Karpas-422 (cell line): ENCODE results near the gene ATG16L2. TPM values are rescaled to one million over a fixed set of nuclear protein-coding genes. Genes with fewer than 3 reads are reported as not detected.
"Not testable (repeated sequence)": the region's sequence is repeated elsewhere in the genome, so short reads cannot be mapped to it uniquely, and the experiment has no call there.

Experiments
- DNase-seq: peaks from one replicate; pipeline ENCODE4 v3.0.0-alpha.2; 2015
- H2AFZ ChIP-seq: fragments of 200-600 bp; sonication (generic); 2 replicates; pipeline ENCODE4 v1.6.1; 2014; ENCODE audit warnings: antibody characterized with exemption, low read length, mixed read lengths
- H3K27ac ChIP-seq: fragments of 200-600 bp; sonication (generic); 2 replicates; pipeline ENCODE4 v1.5.1; 2014; ENCODE audit warnings: mild to moderate bottlenecking, low read length, moderate library complexity
- H3K27me3 ChIP-seq: fragments of 200-600 bp; sonication (generic); 2 replicates; pipeline ENCODE4 v1.6.1; 2014; ENCODE audit warnings: low read length, mixed read lengths
- H3K36me3 ChIP-seq: fragments of 200-600 bp; sonication (generic); 2 replicates; pipeline ENCODE4 v1.6.1; 2014; ENCODE audit warnings: low read length, mixed read lengths; ENCODE audit not compliant: insufficient read depth
- H3K4me1 ChIP-seq: fragments of 200-600 bp; sonication (generic); 2 replicates; pipeline ENCODE4 v1.6.1; 2014; ENCODE audit warnings: mild to moderate bottlenecking, low read length, mixed read lengths
- H3K4me2 ChIP-seq: fragments of 200-600 bp; sonication (generic); 2 replicates; pipeline ENCODE4 v1.6.1; 2014; ENCODE audit warnings: low read length, low read depth, mild to moderate bottlenecking; ENCODE audit not compliant: poor library complexity, severe bottlenecking
- H3K4me3 ChIP-seq: fragments of 200-600 bp; sonication (generic); 2 replicates; pipeline ENCODE4 v1.5.1; 2014; ENCODE audit warnings: mild to moderate bottlenecking, antibody characterized with exemption, low read length, mixed read lengths
- H3K79me2 ChIP-seq: fragments of 200-600 bp; sonication (generic); 2 replicates; pipeline ENCODE4 v1.6.1; 2014; ENCODE audit warnings: mild to moderate bottlenecking, low read length, mixed read lengths
- H3K9ac ChIP-seq: fragments of 200-600 bp; sonication (generic); 2 replicates; pipeline ENCODE4 v1.6.0; 2014; ENCODE audit warnings: low read length
- H3K9me2 ChIP-seq: fragments of 200-600 bp; sonication (generic), shearing (Covaris generic); replicated peaks from 2 replicates; pipeline ENCODE4 v1.6.0; 2014; ENCODE audit warnings: mild to moderate bottlenecking, low read length, moderate library complexity; ENCODE audit not compliant: insufficient read depth
- H3K9me3 ChIP-seq: fragments of 300-700, 200-600 bp; sonication (generic); 2 replicates; pipeline ENCODE4 v1.6.1; 2014; ENCODE audit warnings: low read length, mixed read lengths
- H4K20me1 ChIP-seq: fragments of 200-600 bp; sonication (generic); 2 replicates; pipeline ENCODE4 v1.6.1; 2014; ENCODE audit warnings: mild to moderate bottlenecking, antibody characterized with exemption, low read length, low read depth; ENCODE audit not compliant: insufficient read depth
- total RNA-seq: library from RNA; depleted of rRNA; stranded (reverse); fragments of >200 nt; shearing (Covaris generic); gene quantifications from 2 replicates; pipeline ENCODE4 v1.2.3, GENCODE V29; 2014; ENCODE audit warnings: low replicate concordance

ATG16L2 gene
- total RNA-seq, 1 experiment from 2014 or later, result 14.8 TPM

DNA sequence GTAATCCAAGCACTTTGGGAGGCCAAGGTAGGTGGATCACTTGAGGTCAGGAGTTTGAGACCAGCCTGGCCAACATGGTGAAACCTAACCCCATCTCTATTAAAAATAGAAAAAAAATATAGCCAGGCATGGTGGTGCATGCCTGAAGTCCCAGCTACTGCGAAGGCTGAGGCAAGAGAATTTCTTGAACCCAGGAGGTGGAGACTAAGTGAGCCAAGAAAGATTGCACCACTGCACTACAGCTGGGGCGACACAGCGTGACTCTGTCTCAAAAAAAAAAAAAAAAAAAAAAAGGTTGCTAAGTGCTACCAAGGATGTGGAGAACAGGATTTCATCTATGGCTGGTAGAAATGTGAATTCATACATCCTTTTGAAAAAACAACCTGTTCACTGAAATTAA is 36.6 kb downstream of the ATG16L2 start:
- peaks cover 13% of the 10 kb centered on the region; the same call in 1 of the 2 replicates for H3K36me3 ChIP-seq
- H2AFZ ChIP-seq, result no peak overlapping the region
- no peaks in the 10 kb centered on the region for H4K20me1 ChIP-seq
- no peaks in the 10 kb centered on the region for H3K9me3 ChIP-seq
- H3K27me3 ChIP-seq, result no peaks in the 10 kb centered on the region
- H3K4me1 ChIP-seq, result no peaks in the 10 kb centered on the region
- H3K9me2 ChIP-seq, result no peaks in the 10 kb centered on the region
- H3K79me2 ChIP-seq, result peaks cover 11% of the 10 kb centered on the region; the same call in 1 of the 2 replicates
- no peak overlapping the region for H3K4me2 ChIP-seq
- no peak for DNase-seq
- H3K4me3 ChIP-seq, result no peak overlapping the region
- H3K9ac ChIP-seq, result no peak overlapping the region
- H3K27ac ChIP-seq, result no peak overlapping the region

- peaks cover 15% of the 10 kb centered on the region; the same call in 1 of the 2 replicates for H3K79me2 ChIP-seq
- no peaks in the 10 kb centered on the region for H3K9me3 ChIP-seq
- no peaks in the 10 kb centered on the region for H4K20me1 ChIP-seq
- no peak overlapping the region for H3K4me2 ChIP-seq
- no peak overlapping the region for H3K9ac ChIP-seq
- no peak for DNase-seq
- H3K27ac ChIP-seq, result no peak overlapping the region
- no peaks in the 10 kb centered on the region for H3K27me3 ChIP-seq
- H3K4me3 ChIP-seq, result no peak overlapping the region
- no peaks in the 10 kb centered on the region for H3K4me1 ChIP-seq
- no peaks in the 10 kb centered on the region for H3K9me2 ChIP-seq
- peaks cover 13% of the 10 kb centered on the region; the same call in 1 of the 2 replicates for H3K36me3 ChIP-seq
- H2AFZ ChIP-seq, result no peak overlapping the region
Observed at GRCh38 chr11:72851726-72852125, 37.5 kb downstream of the ATG16L2 start.

DNA sequence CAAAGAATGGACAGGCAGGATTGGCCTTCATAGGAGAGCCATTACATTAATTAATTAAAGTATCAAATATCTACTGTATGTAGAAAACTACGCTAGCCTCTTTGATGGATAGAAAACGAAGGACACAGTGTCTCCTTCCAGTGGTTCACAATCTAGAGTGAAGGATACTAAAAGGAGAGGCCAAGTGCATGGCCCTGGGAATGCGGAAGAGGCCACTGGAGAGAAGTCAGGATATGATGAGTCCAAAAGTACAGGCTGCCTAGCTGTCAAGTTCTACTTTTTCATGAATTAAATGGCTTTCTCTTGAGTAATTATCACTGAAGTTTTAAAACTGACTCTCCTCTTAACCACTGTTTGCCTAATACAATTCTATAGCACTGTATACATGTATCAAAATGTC is 41.9 kb downstream of the ATG16L2 start:
- no peak overlapping the region for H3K4me3 ChIP-seq
- H4K20me1 ChIP-seq, result no peaks in the 10 kb centered on the region
- no peak for DNase-seq
- H3K9me2 ChIP-seq, result no peaks in the 10 kb centered on the region
- H3K4me2 ChIP-seq, result no peak overlapping the region
- peaks cover 44% of the 10 kb centered on the region for H3K79me2 ChIP-seq
- H2AFZ ChIP-seq, result no peak overlapping the region
- H3K27me3 ChIP-seq, result no peaks in the 10 kb centered on the region
- H3K4me1 ChIP-seq, result no peaks in the 10 kb centered on the region
- no peaks in the 10 kb centered on the region for H3K9me3 ChIP-seq
- H3K9ac ChIP-seq, result no peak overlapping the region
- H3K27ac ChIP-seq, result no peak overlapping the region
- peaks cover 15% of the 10 kb centered on the region for H3K36me3 ChIP-seq

GRCh38 chr11:72856551-72857345 is 42.5 kb downstream of the ATG16L2 start:
- no peak overlapping the region for H3K4me2 ChIP-seq
- H3K9me2 ChIP-seq, result no peaks in the 10 kb centered on the region
- H3K4me1 ChIP-seq, result no peaks in the 10 kb centered on the region
- H3K36me3 ChIP-seq, result peaks cover 16% of the 10 kb centered on the region
- H3K79me2 ChIP-seq, result peaks cover 48% of the 10 kb centered on the region
- no peaks in the 10 kb centered on the region for H4K20me1 ChIP-seq
- no peak overlapping the region for H2AFZ ChIP-seq
- no peak overlapping the region for H3K9ac ChIP-seq
- H3K4me3 ChIP-seq, result no peak overlapping the region
- no peak for DNase-seq
- no peaks in the 10 kb centered on the region for H3K27me3 ChIP-seq
- H3K27ac ChIP-seq, result no peak overlapping the region
- no peaks in the 10 kb centered on the region for H3K9me3 ChIP-seq

- not testable (repeated sequence) for H3K9me3 ChIP-seq, H3K4me1 ChIP-seq, H4K20me1 ChIP-seq, H3K4me3 ChIP-seq, DNase-seq, H3K9ac ChIP-seq, H3K4me2 ChIP-seq, H3K27me3 ChIP-seq, H2AFZ ChIP-seq, H3K9me2 ChIP-seq, H3K27ac ChIP-seq
- H3K36me3 ChIP-seq, result peaks cover 16% of the 10 kb centered on the region
- peaks cover 49% of the 10 kb centered on the region for H3K79me2 ChIP-seq
Observed at GRCh38 chr11:72858267-72858666, 44.1 kb downstream of the ATG16L2 start.

DNA sequence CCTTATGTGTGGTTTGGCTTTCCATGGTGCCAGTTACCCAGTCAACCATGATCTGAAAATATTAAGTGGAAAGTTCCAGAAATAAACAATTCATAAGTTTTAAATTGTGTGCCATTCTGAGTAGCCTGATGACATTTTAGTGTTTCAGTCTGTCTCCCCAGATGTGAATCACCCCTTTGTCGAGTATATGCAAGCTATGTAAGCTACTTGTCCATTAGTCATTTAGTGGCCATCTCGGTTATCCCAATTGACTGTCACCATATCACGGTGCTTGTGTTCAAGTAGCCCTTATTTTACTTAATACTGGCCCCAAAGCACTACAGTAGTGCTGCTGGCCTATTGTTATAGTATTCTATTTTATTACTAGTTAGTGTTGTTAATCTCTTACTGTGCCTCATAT is 44.9 kb downstream of the ATG16L2 start:
- no peaks in the 10 kb centered on the region for H3K9me2 ChIP-seq
- no peak overlapping the region for H3K4me2 ChIP-seq
- DNase-seq, result no peak
- H3K27ac ChIP-seq, result no peak overlapping the region
- H3K27me3 ChIP-seq, result no peaks in the 10 kb centered on the region
- H3K4me1 ChIP-seq, result no peaks in the 10 kb centered on the region
- H3K79me2 ChIP-seq, result peaks cover 55% of the 10 kb centered on the region
- no peak overlapping the region for H2AFZ ChIP-seq
- peaks cover 16% of the 10 kb centered on the region for H3K36me3 ChIP-seq
- no peaks in the 10 kb centered on the region for H3K9me3 ChIP-seq
- no peak overlapping the region for H3K9ac ChIP-seq
- H3K4me3 ChIP-seq, result no peak overlapping the region
- no peaks in the 10 kb centered on the region for H4K20me1 ChIP-seq

DNA sequence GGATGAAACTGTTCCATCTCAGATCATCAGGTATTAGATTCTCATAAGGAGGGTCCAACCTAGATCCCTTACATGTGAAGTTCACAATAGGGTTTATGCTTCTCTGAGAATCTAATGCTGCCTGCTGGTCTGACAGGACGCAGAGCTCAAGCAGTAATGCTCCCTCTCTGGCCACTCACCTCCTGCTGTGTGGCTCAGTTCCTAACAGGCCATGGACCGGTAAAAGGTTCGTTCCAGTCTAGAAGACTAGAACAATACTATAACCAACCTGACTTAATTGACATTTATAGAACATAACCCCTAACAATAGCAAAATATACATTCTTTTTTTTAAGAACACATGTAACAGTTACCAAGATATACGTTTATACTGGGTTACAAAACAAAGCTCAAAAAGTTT is 45.8 kb downstream of the ATG16L2 start:
- DNase-seq, result no peak
- Histone ChIP-seq H3K4me3 (no peak overlapping the region), H3K4me2 (no peak overlapping the region), H3K9ac (no peak overlapping the region), H3K27me3 (no peaks in the 10 kb centered on the region), H3K9me2 (no peaks in the 10 kb centered on the region), H3K27ac (no peak overlapping the region), H3K36me3 (peaks cover 16% of the 10 kb centered on the region), H4K20me1 (no peaks in the 10 kb centered on the region), H3K9me3 (no peaks in the 10 kb centered on the region), H2AFZ (no peak overlapping the region), H3K79me2 (peaks cover 57% of the 10 kb centered on the region), H3K4me1 (no peaks in the 10 kb centered on the region)

GRCh38 chr11:72860592-72860991 is 46.4 kb downstream of the ATG16L2 start:
- Histone ChIP-seq H3K9ac (no peak overlapping the region), H3K4me1 (no peaks in the 10 kb centered on the region), H3K4me3 (no peak overlapping the region), H3K9me3 (no peaks in the 10 kb centered on the region), H2AFZ (no peak overlapping the region), H3K4me2 (no peak overlapping the region), H3K79me2 (peaks cover 62% of the 10 kb centered on the region), H3K9me2 (no peaks in the 10 kb centered on the region), H3K27ac (no peak overlapping the region), H4K20me1 (no peaks in the 10 kb centered on the region), H3K36me3 (peaks cover 16% of the 10 kb centered on the region), H3K27me3 (no peaks in the 10 kb centered on the region)
- DNase-seq, result no peak
